HCT116 (cell line): Measurements from ENCODE around the gene EDN2. TPM values are rescaled to one million over a fixed set of nuclear protein-coding genes. Genes with fewer than 3 reads are reported as not detected.

Source experiments
- ATAC-seq: fragments of 200-7000 bp; cut with Tn5 transposase; 2 replicates; pipeline ENCODE4 v1.9.1; 2020; ENCODE audit warnings: mild to moderate bottlenecking, moderate library complexity
- BruUV-seq: library from RNA; stranded (reverse); fragments of 400-500 nt; replicated peaks from 2 replicates; lab custom pipeline; 2021; lab: Mats Ljungman, UMichigan
- CTCF ChIA-PET: fragments of 300-600 bp; sonication (Branson Sonifier 250); formaldehyde crosslinking; loops from one replicate; lab custom pipeline; 2021; ENCODE audit warnings: antibody characterized with exemption; lab: Charles Lee
- POLR2A ChIA-PET: fragments of 300-600, 350-600 bp; sonication (Branson Sonifier 250); formaldehyde crosslinking; loops from one replicate; lab custom pipeline; 2021; ENCODE audit warnings: antibody characterized with exemption; lab: Charles Lee
- RAD21 ChIA-PET, 2 experiments: fragments of 300-600 bp; sonication (Branson Sonifier 250); formaldehyde crosslinking; loops; one replicate each; lab custom pipeline; 2023; ENCODE audit warnings: low total read pairs in 2 of 2; ENCODE audit not compliant: uncharacterized antibody in 2 of 2, unreplicated experiment in 2 of 2, low non-redundant PET in 1 of 2; lab: Charles Lee
- DNase-seq: peaks from one replicate; pipeline ENCODE4 v3.0.0-alpha.2; 2010; ENCODE audit warnings: low read depth, low spot score
- H2AFZ ChIP-seq: fragments of 200-600 bp; shearing (Covaris generic), sonication (generic); 2 replicates; pipeline ENCODE4 v1.6.1; 2017; ENCODE audit warnings: low read depth, mixed run types, mixed read lengths, antibody characterized with exemption, low read length; ENCODE audit not compliant: poor library complexity, severe bottlenecking
- H3K27ac ChIP-seq: 2 replicates; pipeline ENCODE4 v1.5.1; 2012; ENCODE audit warnings: low read depth, low read length
- H3K27me3 ChIP-seq: fragments of 200-600 bp; sonication (generic); 2 replicates; pipeline ENCODE4 v1.6.1; 2016; ENCODE audit warnings: mixed run types, low read length, mixed read lengths; ENCODE audit not compliant: insufficient read depth
- H3K36me3 ChIP-seq, 2 experiments: fragments of 200-500 bp in 1 of 2; fragments of 200-600 bp in 1 of 2; sonication (Bioruptor generic) in 1 of 2; sonication (generic) in 1 of 2; 2 replicates each; pipeline versions ENCODE4 v1.5.1 to v1.6.1; 2014 to 2016; ENCODE audit warnings: low read length in 2 of 2, inconsistent platforms in 1 of 2, mixed read lengths in 1 of 2, mixed run types in 1 of 2; ENCODE audit not compliant: insufficient read depth in 2 of 2, control insufficient read depth in 1 of 2
- H3K4me1 ChIP-seq, 2 experiments: fragments of 200-600 bp in 1 of 2; sonication (generic) in 1 of 2; 2 replicates each; pipeline versions ENCODE4 v1.5.1 to v1.6.1; 2012 to 2017; ENCODE audit warnings: low read length in 2 of 2, inconsistent platforms in 1 of 2, mild to moderate bottlenecking in 1 of 2, mixed read lengths in 1 of 2, mixed run types in 1 of 2, moderate library complexity in 1 of 2; ENCODE audit not compliant: insufficient read depth in 2 of 2, control insufficient read depth in 1 of 2
- H3K4me2 ChIP-seq: fragments of 200-600 bp; sonication (generic); 2 replicates; pipeline ENCODE4 v1.6.1; 2017; ENCODE audit warnings: mixed run types, low read length, mixed read lengths
- H3K4me3 ChIP-seq, 2 experiments: fragments of 200-600 bp in 1 of 2; sonication (generic) in 1 of 2; replicated peaks in 1 of 2; 2 replicates each; pipeline ENCODE4 v1.5.1; 2011 to 2016; ENCODE audit warnings: low read length in 2 of 2, control low read depth in 1 of 2, low read depth in 1 of 2, mild to moderate bottlenecking in 1 of 2, mixed read lengths in 1 of 2, mixed run types in 1 of 2
- H3K79me2 ChIP-seq: fragments of 200-600 bp; sonication (generic); 2 replicates; pipeline ENCODE4 v1.6.1; 2017; ENCODE audit warnings: mild to moderate bottlenecking, mixed run types, low read length, moderate library complexity, mixed read lengths; ENCODE audit not compliant: insufficient read depth
- H3K9ac ChIP-seq: fragments of 200-600 bp; sonication (generic); 2 replicates; pipeline ENCODE4 v1.6.1; 2016; ENCODE audit warnings: low read length, mixed read lengths
- H3K9me2 ChIP-seq: fragments of 200-600 bp; sonication (generic), shearing (Covaris generic); 2 replicates; pipeline ENCODE4 v1.6.1; 2017; ENCODE audit warnings: mixed run types, mild to moderate bottlenecking, moderate library complexity; ENCODE audit not compliant: insufficient read depth
- H3K9me3 ChIP-seq, 2 experiments: fragments of 200-500 bp in 1 of 2; fragments of 200-600 bp in 1 of 2; sonication (Bioruptor generic) in 1 of 2; sonication (generic) in 1 of 2; 2 replicates each; pipeline ENCODE4 v1.6.1; 2014 to 2017; ENCODE audit warnings: low read length in 2 of 2, mixed read lengths in 2 of 2, inconsistent platforms in 1 of 2, low read depth in 1 of 2, mild to moderate bottlenecking in 1 of 2, mixed run types in 1 of 2, moderate library complexity in 1 of 2; ENCODE audit not compliant: control insufficient read depth in 1 of 2, insufficient read depth in 1 of 2
- H4K20me1 ChIP-seq: fragments of 200-600 bp; sonication (generic), shearing (Covaris generic); 2 replicates; pipeline ENCODE4 v1.6.1; 2017; ENCODE audit warnings: mixed run types, mild to moderate bottlenecking, moderate library complexity; ENCODE audit not compliant: insufficient read depth
- ATF3 ChIP-seq: IDR thresholded peaks from 2 replicates; pipeline ENCODE4 v1.6.1; 2012
- CBX3 ChIP-seq: IDR thresholded peaks from 2 replicates; pipeline ENCODE4 v1.6.1; 2012; ENCODE audit warnings: low read depth
- CEBPB ChIP-seq: IDR thresholded peaks from 2 replicates; pipeline ENCODE4 v1.6.1; 2012; ENCODE audit warnings: low read depth
- CTCF ChIP-seq, 3 experiments: fragments of 200-600 bp in 1 of 3; sonication (generic) in 1 of 3; IDR thresholded peaks in 2 of 3; conservative IDR thresholded peaks in 1 of 3; 2 replicates each; pipeline ENCODE4 v1.5.1; 2012 to 2017; ENCODE audit warnings: low read depth in 2 of 3, low read length in 2 of 3, antibody characterized with exemption in 1 of 3, borderline replicate concordance in 1 of 3, control low read depth in 1 of 3, mild to moderate bottlenecking in 1 of 3, mixed read lengths in 1 of 3, mixed run types in 1 of 3, moderate library complexity in 1 of 3; ENCODE audit not compliant: insufficient read depth in 1 of 3
- ELF1 ChIP-seq: IDR thresholded peaks from 2 replicates; pipeline ENCODE4 v1.6.1; 2012; ENCODE audit warnings: low read depth, borderline replicate concordance
- EZH2 ChIP-seq: fragments of 200-600 bp; sonication (generic); IDR thresholded peaks from 2 replicates; pipeline ENCODE4 v1.6.1; 2017; ENCODE audit warnings: antibody characterized with exemption, mixed run types
- EZH2phosphoT487 ChIP-seq: fragments of 200-600 bp; IDR thresholded peaks from 2 replicates; pipeline ENCODE4 v1.6.1; 2018; ENCODE audit warnings: antibody characterized with exemption, borderline replicate concordance
- FOSL1 ChIP-seq: IDR thresholded peaks from 2 replicates; pipeline ENCODE4 v1.6.1; 2012; ENCODE audit warnings: low read depth
- JUND ChIP-seq: IDR thresholded peaks from 2 replicates; pipeline ENCODE4 v1.6.1; 2012
- MAX ChIP-seq: IDR thresholded peaks from 2 replicates; pipeline ENCODE4 v1.6.1; 2012
- POLR2AphosphoS5 ChIP-seq: IDR thresholded peaks from 2 replicates; pipeline ENCODE4 v1.6.1; 2011; ENCODE audit warnings: mild to moderate bottlenecking, low read depth, low read length, moderate library complexity
- REST ChIP-seq: IDR thresholded peaks from 2 replicates; pipeline ENCODE4 v1.6.1; 2012; ENCODE audit warnings: low read depth
- SP1 ChIP-seq: IDR thresholded peaks from 2 replicates; pipeline ENCODE4 v1.6.1; 2012; ENCODE audit warnings: low read depth
- TCF7L2 ChIP-seq: IDR thresholded peaks from 2 replicates; pipeline ENCODE4 v1.7.0; 2011; ENCODE audit warnings: borderline replicate concordance, inconsistent platforms; ENCODE audit not compliant: insufficient read depth, insufficient read length; ENCODE audit errors: extremely low read depth
- YY1 ChIP-seq: IDR thresholded peaks from 2 replicates; pipeline ENCODE4 v1.6.1; 2011; ENCODE audit warnings: low read length, low read depth, moderate library complexity, mild to moderate bottlenecking; ENCODE audit not compliant: insufficient replicate concordance; ENCODE audit errors: extremely low read depth
- ZFX ChIP-seq: fragments of 450-650 bp; IDR thresholded peaks from 2 replicates; pipeline ENCODE4 v1.6.1; 2017
- intact Hi-C: fragments of 100-400 bp; cut with micrococcal nuclease; formaldehyde crosslinking; loops from 2 replicates; pipeline ENCODE4 v1.10.0; 2022
- total RNA-seq: library from RNA; stranded (reverse); gene quantifications from one replicate; pipeline ENCODE4 v1.2.1, GENCODE V29; 2021; ENCODE audit not compliant: unreplicated experiment
- TF ChIP-seq, protein P1 (sequence below): IDR thresholded peaks from 2 replicates; pipeline ENCODE4 v1.6.1; 2011; ENCODE audit warnings: mild to moderate bottlenecking, low read length, moderate library complexity; ENCODE audit not compliant: insufficient replicate concordance; ENCODE audit errors: extremely low read depth

EDN2 gene
- total RNA-seq, 1 experiment from 2014 or later, result not detected

GRCh38 chr1:41446851-41447610, 37.5 kb downstream of the EDN2 start:
- Histone ChIP-seq H3K27ac (no peak overlapping the region), H3K4me2 (no peak overlapping the region), H3K9ac (no peak overlapping the region), H3K9me3 (peaks cover 13 to 19% of the 10 kb centered on the region in 2 experiments; a peak in 2 of 4 replicates), H4K20me1 (no peaks in the 10 kb centered on the region), H2AFZ (no peak overlapping the region), H3K4me3 (no peak overlapping the region), H3K4me1 (no peaks in the 10 kb centered on the region), H3K27me3 (no peaks in the 10 kb centered on the region), H3K9me2 (no peaks in the 10 kb centered on the region), H3K79me2 (no peaks in the 10 kb centered on the region), H3K36me3 (no peaks in the 10 kb centered on the region)
- intact Hi-C loops, result no loop called here
- ATAC-seq, result no peak
- RAD21 ChIA-PET, result no interaction called here
- TF ChIP-seq JUND (no peak), ELF1 (no peak), MAX (no peak), FOSL1 (no peak), CTCF (IDR thresholded peaks at IDR 0.05 in 2 of 3, conservative IDR thresholded peaks at IDR 0.05 in 1 of 3; ENCODE audit: borderline replicate concordance in 1 of 3, insufficient read depth in 1 of 3, low read depth in 2 of 3, low read length in 2 of 3) (no peak), SP1 (no peak), ATF3 (no peak), CEBPB (no peak), POLR2AphosphoS5 (no peak), TCF7L2 (no peak), EZH2 (no peak), YY1 (no peak), EZH2phosphoT487 (no peak), CBX3 (no peak), ZFX (no peak), REST (no peak)
- TF ChIP-seq, protein P1, sequence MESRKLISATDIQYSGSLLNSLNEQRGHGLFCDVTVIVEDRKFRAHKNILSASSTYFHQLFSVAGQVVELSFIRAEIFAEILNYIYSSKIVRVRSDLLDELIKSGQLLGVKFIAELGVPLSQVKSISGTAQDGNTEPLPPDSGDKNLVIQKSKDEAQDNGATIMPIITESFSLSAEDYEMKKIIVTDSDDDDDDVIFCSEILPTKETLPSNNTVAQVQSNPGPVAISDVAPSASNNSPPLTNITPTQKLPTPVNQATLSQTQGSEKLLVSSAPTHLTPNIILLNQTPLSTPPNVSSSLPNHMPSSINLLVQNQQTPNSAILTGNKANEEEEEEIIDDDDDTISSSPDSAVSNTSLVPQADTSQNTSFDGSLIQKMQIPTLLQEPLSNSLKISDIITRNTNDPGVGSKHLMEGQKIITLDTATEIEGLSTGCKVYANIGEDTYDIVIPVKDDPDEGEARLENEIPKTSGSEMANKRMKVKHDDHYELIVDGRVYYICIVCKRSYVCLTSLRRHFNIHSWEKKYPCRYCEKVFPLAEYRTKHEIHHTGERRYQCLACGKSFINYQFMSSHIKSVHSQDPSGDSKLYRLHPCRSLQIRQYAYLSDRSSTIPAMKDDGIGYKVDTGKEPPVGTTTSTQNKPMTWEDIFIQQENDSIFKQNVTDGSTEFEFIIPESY, result no peak
- POLR2A ChIA-PET, result no interaction called here
- CTCF ChIA-PET, result no interaction called here
- BruUV-seq, result no TSS peak
- DNase-seq, result no peak
